Neutrophil (primary cell): ENCODE results near the gene RPF1.
"Not testable (repeated sequence)": the region's sequence is repeated elsewhere in the genome, so short reads cannot be mapped to it uniquely, and the experiment has no call there.

ENCODE experiments used
- H3K27ac ChIP-seq: fragments of 200-600 bp; sonication (generic); 2 replicates; pipeline ENCODE4 v1.5.1; 2016; ENCODE audit warnings: mild to moderate bottlenecking, moderate library complexity
- H3K27me3 ChIP-seq: fragments of 200-600 bp; sonication (generic); 2 replicates; pipeline ENCODE4 v1.6.0; 2016; ENCODE audit warnings: mild to moderate bottlenecking
- H3K36me3 ChIP-seq: fragments of 200-600 bp; sonication (generic); 2 replicates; pipeline ENCODE4 v1.5.1; 2017
- H3K4me1 ChIP-seq, 2 experiments: fragments of 200-600 bp in 1 of 2; sonication (generic) in 1 of 2; 1 replicate in 1 of 2; 2 replicates in 1 of 2; pipeline versions ENCODE4 v1.5.1 to v1.6.1; 2013 to 2016; ENCODE audit warnings: low read depth in 1 of 2, low read length in 1 of 2, mild to moderate bottlenecking in 1 of 2, moderate library complexity in 1 of 2; ENCODE audit not compliant: control insufficient read depth in 1 of 2, insufficient read depth in 1 of 2
- H3K4me3 ChIP-seq, 2 experiments: fragments of 200-600 bp in 1 of 2; sonication (generic) in 1 of 2; 1 replicate in 1 of 2; 2 replicates in 1 of 2; pipeline ENCODE4 v1.5.1; 2013 to 2016; ENCODE audit warnings: low read depth in 1 of 2, low read length in 1 of 2, mild to moderate bottlenecking in 1 of 2, moderate library complexity in 1 of 2
- H3K9me3 ChIP-seq: fragments of 200-600 bp; sonication (generic); 2 replicates; pipeline ENCODE4 v1.5.1; 2016
- CTCF ChIP-seq: fragments of 200-600 bp; sonication (generic); IDR thresholded peaks from 2 replicates; pipeline ENCODE4 v1.5.1; 2016; ENCODE audit warnings: antibody characterized with exemption

RPF1 gene

DNA sequence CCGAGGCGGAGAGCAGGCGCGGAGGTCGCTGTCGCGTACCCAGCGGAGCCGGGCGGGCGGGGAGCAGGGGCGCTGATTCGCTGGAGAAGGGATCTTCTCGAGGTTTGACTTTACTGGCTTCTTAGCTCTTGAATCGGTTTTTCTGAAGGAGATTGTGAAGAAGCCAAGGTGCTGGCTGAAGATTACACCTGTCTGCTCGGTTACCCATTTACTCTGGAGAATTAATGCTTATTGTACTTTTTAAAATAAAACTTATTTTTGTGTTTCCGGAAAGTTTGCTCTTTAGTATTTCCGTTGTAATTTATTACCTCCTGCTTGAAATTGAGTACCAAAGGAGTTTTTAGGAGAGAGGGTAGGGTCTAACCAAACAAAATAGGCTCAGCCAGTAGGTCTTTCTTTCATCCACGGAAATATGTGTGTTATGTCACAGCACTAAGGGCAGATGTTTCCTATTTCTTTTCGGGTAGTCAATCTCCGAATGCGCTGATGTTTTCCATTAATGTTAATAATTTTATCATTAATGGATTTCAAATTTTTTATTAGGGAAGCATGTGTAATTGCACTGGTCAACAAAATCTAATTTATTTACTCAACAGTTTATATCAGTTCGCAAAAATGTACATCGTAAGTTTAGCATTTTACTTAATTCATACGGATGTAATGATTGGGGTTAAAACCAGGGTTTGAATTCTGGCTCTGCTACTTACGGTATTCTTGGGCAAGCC lies 27.8 kb downstream of the RPF1 start:
- Histone ChIP-seq H3K27ac (peak overlapping the region; percentile 98), H3K27me3 (no peaks in the 10 kb centered on the region), H3K9me3 (no peaks in the 10 kb centered on the region), H3K4me3 (peak overlapping the region; percentile 82 to 94), H3K4me1 (peaks cover 33 to 39% of the 10 kb centered on the region in 2 experiments), H3K36me3 (peaks cover 3% of the 10 kb centered on the region)
- TF ChIP-seq CTCF = no peak

GRCh38 chr1:84507887-84508286 lies 28.8 kb downstream of the RPF1 start:
- peaks cover 33 to 34% of the 10 kb centered on the region in 2 experiments for H3K4me1 ChIP-seq
- H3K9me3 ChIP-seq, H3K4me3 ChIP-seq, H3K27ac ChIP-seq, H3K36me3 ChIP-seq, H3K27me3 ChIP-seq: not testable (repeated sequence)

- Histone ChIP-seq H3K36me3 (peaks cover 6% of the 10 kb centered on the region), H3K4me1 (peaks cover 27% of the 10 kb centered on the region in 2 experiments), H3K9me3 (no peaks in the 10 kb centered on the region), H3K27ac (no peak overlapping the region), H3K4me3 (no peak overlapping the region), H3K27me3 (no peaks in the 10 kb centered on the region)
- no peak for TF ChIP-seq CTCF
Observed at GRCh38 chr1:84508510-84508909, 29.4 kb downstream of the RPF1 start.

DNA sequence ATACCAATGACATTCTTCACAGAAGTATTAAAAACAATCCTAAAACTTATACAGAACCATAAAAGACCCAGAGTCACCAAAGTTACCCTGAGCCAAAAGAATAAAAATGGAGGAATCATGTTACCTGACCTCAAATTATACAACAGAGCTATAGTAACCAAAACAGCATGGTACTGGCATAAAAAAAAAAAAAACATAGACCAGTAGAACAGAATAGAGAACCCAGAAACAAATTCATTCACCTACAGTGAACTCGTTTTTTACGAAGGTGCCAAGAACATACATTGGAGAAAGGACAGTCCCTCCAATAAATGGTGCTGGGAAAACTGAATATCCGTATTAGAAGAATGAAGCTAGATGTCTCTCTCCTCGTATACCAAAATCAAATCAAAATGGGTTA lies 30.0 kb downstream of the RPF1 start:
- Histone ChIP-seq H3K4me3 (no peak overlapping the region), H3K9me3 (no peaks in the 10 kb centered on the region), H3K4me1 (peaks cover 21 to 22% of the 10 kb centered on the region in 2 experiments), H3K36me3 (peaks cover 6% of the 10 kb centered on the region), H3K27ac (no peak overlapping the region), H3K27me3 (no peaks in the 10 kb centered on the region)
- TF ChIP-seq CTCF = no peak

GRCh38 chr1:84510165-84510564 lies 31.1 kb downstream of the RPF1 start:
- H3K9me3 ChIP-seq = no peaks in the 10 kb centered on the region
- no peak overlapping the region for H3K4me3 ChIP-seq
- peaks cover 6% of the 10 kb centered on the region for H3K36me3 ChIP-seq
- peaks cover 10 to 11% of the 10 kb centered on the region in 2 experiments for H3K4me1 ChIP-seq
- no peak overlapping the region for H3K27ac ChIP-seq
- no peaks in the 10 kb centered on the region for H3K27me3 ChIP-seq
- TF ChIP-seq CTCF = no peak

DNA sequence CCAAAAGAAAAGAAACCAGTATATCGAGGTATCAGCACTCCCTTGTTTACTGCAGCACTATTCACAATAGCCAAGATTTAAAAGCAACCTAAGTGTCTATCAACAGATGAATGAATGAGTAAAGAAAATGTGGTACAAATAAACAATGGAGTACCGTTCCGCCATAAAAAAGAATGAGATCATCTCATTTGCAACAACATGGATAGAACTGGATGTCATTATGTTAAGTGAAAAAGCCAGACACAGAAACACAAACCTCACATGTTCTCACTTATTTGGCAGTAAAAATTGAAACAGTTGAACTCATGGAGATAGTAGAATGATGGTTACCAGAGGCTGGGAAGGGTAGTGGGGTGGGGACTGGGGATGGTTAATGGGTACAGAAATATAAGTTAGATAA lies 31.6 kb downstream of the RPF1 start:
- Histone ChIP-seq H3K27ac (no peak overlapping the region), H3K27me3 (no peaks in the 10 kb centered on the region), H3K36me3 (peaks cover 6% of the 10 kb centered on the region), H3K4me3 (no peak overlapping the region), H3K4me1 (peaks cover 9 to 11% of the 10 kb centered on the region in 2 experiments), H3K9me3 (no peaks in the 10 kb centered on the region)
- TF ChIP-seq CTCF = no peak
